Middle frontal gyrus (tissue), 1 donor: ENCODE results near the gene PLEKHM2.

Experiments
- DNase-seq: peaks from one replicate; pipeline ENCODE4 v3.0.0-alpha.2; 2015; ENCODE audit warnings: low spot score; ENCODE audit errors: extremely low spot score

PLEKHM2 gene

DNA sequence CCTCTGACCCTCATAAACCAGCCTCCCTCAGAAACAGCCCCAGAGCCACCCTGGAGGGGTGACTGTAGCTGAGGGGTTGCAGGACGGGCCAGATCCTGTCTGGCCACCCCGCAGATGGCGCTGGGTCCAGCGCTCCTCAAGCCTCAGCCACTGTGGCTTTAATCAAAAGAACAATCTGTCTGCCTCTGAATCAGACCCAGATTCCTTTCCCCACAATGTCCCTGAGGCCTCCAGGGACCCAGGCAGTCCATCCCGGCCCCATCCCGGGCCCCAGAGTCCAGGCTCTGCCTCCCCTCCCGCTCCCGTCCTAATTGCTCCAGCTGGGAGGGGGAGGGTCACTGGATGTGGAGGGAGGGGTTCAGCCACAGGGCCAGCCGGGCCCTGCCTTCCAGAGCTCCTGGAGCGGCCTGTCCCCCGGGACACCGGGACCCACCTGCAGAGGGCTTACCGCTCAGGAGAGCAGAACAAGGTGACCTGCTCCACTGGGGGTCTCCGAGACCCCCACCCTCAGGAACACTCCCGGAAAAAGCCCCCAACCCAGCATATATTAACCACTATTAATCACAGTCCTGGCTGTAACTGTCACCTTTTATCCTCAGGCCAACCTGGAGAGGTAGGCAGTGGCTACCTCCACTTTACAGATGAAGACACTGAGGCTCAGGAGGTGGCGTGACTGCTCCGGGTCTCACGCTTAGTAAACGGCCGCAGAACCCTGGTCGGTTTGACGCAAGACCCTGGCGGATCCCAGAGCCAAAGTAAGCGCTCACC is 73.6 kb downstream of the PLEKHM2 start:
- DNase-seq: no peak

- no peak for DNase-seq
These were observed 74.3 kb downstream of the PLEKHM2 start, which contains the start of gene FBLIM1 for GRCh38 chr1:15758343-15758931. Gene FBLIM1 (plus strand): TSS chr1:15758795. CDS start chr1:15764984, 6,189 bp downstream.

GRCh38 chr1:15758953-15759661 is 75.0 kb downstream of the PLEKHM2 start:
- DNase-seq: no peak

DNA sequence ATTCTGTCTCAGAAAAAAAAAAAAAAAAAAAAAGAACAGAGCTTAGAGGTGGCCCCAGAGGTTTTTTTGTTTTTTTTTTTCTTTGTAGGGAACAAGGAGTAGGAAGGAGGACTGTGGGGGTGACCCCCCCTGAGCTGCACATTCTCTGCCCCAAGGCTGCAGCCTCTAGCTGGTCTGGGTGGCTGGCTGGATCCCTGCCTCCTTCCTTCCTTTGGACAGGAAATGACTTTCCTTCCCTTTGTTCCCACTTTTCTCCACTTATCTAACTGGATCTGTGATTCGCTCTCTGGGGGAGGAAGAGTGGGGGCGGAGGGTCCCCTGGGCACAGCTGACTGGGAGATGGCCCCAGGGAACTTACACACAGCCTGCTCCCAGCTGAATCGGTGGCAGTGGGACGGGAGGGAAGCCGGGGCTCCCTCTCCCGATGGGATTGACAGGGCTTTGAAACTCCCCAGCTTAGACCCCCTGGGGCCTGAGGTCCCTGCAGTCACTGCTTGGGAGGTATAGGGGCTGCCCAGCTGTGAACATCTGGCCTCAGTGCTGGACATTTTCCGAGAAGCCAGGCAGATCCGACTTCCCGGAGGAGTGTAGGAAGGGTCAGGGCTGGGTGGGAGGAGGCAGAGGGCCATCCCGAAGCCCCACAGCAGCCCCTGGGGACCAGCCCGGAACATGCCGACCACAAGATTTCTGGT is 76.5 kb downstream of the PLEKHM2 start:
- no peak for DNase-seq

GRCh38 chr1:15761366-15762128 is 77.4 kb downstream of the PLEKHM2 start:
- no peak for DNase-seq

DNA sequence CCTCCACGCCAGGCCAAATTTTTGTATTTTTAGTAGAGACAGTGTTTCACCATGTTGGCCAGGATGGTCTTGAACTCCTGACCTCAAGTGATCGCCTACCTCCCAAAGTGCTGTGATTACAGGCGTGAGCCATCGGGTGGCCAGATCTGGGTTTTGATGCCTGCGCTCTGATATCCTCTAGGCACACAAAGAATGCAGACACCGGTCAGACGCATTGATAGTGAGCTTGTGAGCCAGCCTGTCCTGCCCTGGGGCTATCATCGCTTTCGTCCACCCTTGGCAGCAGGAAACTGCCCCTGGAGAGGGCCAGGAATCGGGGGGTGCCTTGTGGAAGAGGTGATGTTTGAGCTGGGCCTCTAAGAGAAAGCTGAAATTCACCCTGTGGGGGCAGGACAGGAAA is 78.4 kb downstream of the PLEKHM2 start:
- no peak for DNase-seq

DNA sequence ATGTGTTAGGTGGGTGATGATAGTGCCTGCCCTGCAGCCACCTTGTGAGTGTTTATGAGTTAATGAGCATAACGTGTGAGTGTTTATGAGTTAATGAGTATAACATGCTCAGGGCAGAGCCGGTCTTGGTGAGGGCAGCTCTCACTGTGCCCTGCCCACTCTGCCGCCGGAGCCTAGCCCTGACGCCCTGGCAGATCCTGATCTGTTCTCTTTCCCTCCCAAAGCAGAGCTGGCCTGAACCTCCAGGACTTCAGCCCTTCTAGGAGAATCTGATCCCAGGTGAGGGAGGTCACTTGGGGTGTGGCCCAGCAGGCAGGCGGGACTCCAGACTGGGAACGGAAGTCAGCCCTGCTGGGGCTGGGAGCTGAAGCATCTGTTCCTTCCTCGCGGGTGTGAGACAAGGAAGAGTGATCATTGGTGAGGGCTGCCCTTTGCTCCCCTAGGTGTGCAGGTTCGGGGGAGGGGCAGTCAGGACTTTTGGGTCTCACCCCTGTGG is 80.2 kb downstream of the PLEKHM2 start:
- DNase-seq: no peak

DNA sequence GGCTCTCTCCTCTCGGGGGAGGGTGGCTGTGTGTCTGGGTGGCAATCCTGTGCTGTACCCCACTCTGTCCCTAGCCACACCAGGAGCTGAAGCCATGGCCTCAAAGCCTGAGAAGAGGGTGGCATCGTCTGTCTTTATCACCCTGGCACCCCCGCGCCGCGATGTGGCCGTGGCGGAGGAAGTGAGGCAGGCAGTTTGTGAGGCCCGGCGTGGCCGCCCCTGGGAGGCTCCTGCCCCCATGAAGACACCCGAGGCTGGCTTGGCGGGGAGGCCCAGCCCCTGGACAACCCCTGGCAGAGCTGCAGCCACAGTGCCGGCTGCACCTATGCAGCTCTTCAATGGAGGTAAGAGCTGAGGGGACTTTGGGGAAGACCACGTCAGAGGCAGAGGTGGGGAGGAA is 80.8 kb downstream of the PLEKHM2 start:
- DNase-seq: no peak

- DNase-seq: no peak
These were observed 81.5 kb downstream of the PLEKHM2 start for GRCh38 chr1:15765495-15766194.

- DNase-seq: no peak
These were observed 83.8 kb downstream of the PLEKHM2 start for GRCh38 chr1:15767941-15768340.

- DNase-seq: no peak
These were observed 84.3 kb downstream of the PLEKHM2 start for GRCh38 chr1:15768388-15768787.

DNA sequence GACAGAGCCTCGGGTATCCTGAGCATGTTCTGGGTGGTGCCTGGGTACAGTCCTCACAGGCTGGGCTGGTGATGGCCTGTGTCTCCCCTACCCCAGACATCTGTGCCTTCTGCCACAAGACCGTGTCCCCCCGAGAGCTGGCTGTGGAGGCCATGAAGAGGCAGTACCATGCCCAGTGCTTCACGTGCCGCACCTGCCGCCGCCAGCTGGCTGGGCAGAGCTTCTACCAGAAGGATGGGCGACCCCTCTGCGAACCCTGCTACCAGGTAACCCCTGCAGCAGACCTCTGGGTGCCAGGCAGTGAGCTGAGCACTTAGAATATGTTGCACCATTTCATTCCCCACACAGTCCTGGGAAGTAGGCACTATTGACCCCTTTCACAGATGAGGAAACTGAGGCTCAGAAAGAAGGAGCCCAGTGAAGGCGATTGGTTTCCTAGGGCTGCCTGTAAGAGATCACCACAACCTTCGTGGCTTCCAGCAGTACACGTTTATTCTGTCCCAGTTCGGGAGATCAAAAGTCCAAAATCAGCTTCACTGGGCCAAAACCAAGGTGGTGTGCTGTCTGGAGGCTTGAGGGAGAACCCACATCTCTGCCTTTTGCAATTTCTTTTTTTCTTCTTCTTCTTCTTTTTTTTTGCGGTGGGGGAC is 86.3 kb downstream of the PLEKHM2 start:
- no peak for DNase-seq

- DNase-seq: no peak
These were observed 87.9 kb downstream of the PLEKHM2 start for GRCh38 chr1:15771836-15772515.

DNA sequence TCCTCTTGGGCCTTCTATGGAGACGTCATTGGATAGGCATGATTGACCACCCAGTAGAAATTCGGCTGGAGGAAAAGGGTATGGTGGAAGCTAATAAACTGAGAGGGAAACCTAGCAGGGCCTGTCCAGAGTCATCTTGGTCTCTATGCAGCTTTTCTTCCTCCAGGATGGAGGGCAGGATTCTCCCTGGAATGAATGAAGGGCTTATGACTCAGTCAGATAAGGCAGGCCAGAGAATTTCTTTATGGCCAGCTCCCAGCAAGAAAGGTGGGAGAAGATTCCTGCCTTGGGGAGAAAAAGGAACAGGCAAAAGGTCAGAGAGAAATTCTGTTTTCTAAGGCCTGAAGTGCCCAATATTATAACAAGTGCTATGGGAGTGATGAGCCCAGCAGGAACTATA is 91.6 kb downstream of the PLEKHM2 start:
- DNase-seq: no peak

DNA sequence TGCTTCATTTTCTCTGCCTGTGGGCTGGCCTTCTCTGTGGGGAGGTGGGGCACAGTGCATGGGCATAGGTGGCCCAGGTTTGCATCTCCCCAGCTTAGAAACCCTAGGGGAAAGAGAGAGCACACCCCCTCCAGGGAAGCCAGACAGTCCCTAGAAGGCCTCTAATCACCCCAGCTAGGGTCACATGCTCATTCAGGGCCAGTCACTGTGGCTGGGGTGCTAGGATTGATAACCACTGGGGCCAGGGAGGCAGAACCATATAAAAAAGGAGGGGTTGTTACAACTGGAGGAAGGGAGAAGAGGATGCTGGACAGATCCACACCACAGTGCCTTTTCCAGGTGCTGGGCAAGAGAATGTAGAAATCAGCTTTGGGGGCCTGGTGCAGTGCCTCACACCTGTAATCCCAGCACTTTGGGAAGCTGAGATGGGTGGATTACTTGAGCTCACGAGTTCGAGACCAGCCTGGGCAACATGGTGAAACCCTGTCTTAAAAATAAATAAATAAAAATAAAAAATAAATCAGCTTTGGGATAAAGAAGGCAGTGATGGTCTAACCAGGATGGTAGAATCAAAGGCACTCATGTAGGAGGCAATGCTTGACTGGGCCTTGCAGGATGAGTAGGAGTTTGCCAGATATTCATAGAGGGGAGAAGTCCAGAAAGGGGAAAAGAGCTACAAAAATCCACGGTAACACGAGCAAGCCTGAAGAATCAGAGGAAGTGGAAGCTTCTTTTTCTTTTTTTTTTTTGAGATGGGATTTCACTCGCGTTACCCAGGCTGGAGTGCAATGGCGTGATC is 94.0 kb downstream of the PLEKHM2 start:
- DNase-seq: no peak
